Germinal center (tissue), 1 donor: ENCODE results near the gene GOLM1.
"Not testable (repeated sequence)": the region's sequence is repeated elsewhere in the genome, so short reads cannot be mapped to it uniquely, and the experiment has no call there.

Experiments
- DNase-seq: peaks from one replicate; pipeline ENCODE4 v3.0.0; 2012; ENCODE audit warnings: mixed read lengths, low spot score

Gene GOLM1

DNA sequence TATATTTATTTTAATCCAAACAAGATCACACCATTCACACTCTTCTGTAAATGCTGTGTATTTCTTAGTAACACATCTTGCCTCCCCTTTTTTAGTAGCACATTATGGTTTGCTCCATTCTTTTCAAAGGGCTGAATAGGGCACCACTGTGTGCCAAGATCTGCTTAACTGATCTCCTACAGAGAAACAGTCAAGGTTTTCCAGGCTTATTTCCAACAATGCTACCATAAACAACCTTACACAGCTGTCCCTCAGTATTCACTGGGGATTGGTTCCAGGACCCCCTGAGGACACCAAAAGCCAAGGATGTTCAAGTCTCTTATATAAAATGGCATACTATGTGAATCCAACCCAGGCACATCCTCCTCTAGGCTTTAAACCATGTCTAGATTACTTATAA is 16.5 kb downstream of the GOLM1 start:
- DNase-seq, result no peak

DNA sequence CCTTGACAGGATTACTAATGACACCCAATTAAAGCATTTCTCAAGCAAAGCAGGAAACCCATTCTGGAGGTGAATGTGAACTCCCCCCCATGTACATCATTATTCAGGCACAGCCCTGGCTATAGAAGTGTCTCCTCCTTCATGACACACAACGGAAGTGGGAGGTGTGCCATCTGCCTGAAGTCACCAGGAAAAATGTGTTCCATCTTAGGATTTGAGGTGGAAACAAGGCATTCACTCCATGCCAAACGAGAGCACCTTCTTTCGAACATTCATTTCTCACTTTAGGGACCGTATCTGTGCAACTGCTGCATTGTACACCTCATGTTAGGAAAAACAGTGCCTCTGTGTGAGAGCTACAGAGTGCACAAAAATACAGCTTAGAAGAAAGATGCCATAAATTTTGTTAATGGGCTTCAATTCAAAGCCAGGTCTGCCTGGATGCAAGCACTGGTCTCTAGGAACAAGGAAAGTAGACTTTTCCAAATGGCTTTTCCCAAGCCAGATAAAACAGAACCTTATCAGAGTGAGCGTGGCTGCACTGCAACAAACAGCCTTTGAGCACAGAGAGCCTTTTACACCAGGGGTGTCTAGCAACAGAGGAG is 19.4 kb downstream of the GOLM1 start:
- no peak for DNase-seq

DNA sequence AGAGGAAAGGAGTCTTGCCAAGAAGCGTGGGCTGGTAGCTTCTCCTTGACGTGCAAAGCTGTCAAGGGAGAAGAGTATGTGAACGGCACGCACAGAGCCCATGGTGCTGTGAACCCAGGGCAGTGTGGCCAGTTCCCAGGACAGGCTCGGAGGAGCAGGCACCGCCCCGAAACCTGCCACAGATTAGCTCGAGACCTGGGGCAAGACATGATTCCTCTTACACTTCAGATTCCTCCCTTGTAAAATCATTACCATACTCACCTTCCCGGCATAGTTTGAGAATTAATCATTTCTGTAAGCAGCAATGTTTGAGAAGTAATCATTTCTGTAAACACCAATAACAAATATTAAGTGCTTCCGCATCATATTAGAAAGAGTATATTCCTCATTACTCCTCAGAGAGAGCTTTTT is 19.9 kb downstream of the GOLM1 start:
- DNase-seq, result no peak

DNA sequence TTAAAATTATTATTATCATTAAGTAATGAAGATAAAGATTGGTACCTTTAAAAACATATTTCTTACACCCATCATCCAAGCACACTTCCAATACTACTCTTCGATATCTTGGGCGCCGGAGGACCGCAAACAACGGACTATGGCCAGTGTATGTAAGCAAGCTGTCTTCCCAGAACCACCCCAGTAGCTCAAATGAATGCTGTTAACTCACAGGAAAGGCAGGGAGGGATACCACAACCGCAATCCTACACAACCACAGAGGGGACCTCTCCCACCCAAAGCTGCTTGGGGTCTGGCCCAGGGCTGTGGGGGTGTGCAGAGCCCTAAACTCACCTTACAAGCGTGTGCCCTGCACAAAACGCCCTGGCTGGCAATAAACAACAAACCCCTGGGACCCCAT is 20.6 kb downstream of the GOLM1 start:
- no peak for DNase-seq

DNA sequence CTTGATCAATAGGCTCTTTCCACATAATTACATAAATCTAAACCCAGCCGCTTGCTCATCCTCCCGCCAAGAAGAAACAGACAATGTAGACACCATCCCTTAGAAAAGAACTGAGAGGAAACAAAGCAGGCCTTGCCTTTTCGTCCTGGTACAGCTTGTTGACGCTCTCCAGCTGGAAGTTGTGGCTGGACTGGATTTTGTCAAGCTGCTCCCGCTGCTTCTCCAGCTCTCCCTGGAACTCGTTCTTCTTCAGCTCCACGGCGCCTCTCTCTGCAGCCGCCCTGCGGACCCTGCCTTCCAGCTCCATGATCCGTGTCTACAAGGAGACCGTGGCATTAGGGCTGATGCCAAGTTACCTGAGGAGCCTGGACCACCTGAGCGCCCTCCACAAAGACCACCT is 22.1 kb downstream of the GOLM1 start:
- no peak for DNase-seq

DNA sequence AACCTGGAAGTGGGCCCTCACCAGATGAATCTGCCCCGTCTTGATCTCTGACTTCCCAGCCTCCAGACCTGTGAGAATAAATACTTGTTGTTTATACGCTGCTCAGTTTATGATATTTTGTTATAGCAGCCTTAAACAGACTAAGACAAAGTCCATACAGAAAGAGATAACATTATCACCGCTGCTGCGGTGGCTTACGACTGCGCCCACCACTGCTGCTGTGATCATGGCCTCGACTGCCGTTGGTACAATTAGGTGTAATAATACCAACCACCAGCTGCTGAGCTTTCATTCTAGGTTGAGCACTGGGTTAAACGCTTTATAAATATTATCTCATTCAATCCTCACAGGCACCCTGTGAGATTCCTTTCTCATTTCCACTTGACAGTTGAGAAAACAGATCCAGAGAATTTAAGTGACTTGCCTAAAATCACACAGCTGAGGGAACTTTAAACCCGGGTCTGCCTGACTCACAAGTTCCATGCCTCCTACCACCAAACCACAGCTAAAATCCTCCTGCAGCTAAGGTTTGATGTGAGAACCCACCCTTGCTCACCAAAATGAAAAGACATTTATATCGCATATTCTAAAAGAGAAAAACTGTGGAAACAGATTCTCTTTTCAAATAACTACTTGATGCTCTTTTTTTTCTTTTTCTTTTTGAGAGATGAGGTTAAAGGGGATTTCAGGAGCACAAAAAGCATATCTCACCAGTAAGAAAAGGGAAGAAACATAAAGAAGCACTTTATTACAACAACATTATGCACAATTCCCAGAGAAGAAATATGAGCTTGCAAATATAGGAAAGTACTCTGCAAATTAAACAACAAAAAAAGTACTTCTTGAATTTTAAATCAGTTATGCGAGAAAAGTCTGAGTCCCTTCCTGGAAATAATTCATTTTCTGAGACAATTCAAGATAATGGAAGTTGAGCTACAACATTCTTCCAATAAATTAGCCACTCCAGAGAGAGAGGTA is 23.9 kb downstream of the GOLM1 start:
- DNase-seq, result no peak

DNA sequence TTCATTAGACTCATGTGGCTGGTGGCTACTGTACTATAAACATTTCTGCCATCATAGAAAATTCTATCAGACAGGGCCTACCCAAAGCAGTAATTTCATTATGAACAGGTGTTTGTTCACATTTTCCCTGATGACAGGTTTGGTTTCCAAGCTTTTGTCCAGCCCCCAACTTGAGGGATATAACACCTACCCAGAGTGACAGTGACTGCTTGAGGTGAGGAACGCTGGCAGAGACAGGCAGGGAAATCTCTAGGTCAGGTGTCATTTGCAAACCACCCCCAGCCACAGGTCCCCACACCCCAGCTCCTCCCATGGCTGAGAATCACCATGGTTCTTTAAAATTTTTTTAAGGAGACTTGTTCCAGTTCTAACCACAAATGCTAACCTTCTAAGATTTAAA is 25.5 kb downstream of the GOLM1 start:
- no peak for DNase-seq

DNA sequence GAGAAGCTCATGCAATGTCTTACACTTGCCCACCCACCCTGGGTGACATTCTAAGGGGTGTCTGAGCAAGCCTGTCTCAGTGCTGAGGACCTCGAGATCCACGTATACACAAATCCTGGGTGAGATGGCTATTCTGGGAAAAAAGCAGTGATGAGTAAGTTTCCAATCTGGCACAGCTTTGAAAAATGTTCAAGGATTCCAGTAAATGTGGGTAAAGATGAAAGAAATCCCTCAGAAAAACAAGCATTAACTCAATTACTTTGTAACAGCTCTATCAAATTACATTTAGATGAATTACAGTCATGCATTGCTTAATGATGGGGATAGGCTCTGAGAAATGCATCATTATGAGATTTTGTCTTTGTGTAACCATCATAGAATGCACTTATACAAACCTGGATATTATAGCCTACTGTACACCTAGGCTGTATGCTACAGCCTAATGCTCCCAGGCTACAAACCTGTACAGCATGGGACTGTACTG is 26.9 kb downstream of the GOLM1 start:
- DNase-seq, result no peak

DNA sequence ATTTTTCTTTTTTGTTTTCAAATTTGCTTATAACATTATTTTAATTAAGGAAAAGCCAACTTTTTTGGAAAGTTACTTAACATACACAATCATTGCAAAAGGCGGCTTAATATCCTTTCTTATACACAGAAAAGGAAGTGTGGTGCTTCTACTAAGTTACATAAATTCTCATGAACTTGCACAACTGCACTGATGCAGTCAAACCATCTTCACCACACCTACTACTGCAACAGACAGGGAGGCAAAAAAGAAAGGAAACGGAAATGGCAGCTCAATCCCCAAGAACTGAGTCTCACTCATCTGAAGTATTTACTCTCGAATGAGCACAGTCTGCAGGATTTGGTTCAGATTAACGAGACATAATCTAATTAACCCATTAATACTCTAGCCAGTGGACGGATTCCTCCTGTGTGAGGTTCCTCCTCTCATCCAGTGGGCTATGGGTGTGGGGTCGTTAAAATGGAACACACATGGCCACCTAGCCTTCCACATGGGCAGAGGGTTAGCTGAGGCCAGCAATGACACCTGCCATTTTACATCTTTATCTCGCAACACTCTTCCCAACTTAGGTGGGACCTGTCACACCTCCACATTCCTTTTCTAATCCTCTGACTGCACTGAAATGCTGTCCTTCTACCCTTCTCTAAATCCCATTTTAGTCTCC is 30.0 kb downstream of the GOLM1 start:
- no peak for DNase-seq

DNA sequence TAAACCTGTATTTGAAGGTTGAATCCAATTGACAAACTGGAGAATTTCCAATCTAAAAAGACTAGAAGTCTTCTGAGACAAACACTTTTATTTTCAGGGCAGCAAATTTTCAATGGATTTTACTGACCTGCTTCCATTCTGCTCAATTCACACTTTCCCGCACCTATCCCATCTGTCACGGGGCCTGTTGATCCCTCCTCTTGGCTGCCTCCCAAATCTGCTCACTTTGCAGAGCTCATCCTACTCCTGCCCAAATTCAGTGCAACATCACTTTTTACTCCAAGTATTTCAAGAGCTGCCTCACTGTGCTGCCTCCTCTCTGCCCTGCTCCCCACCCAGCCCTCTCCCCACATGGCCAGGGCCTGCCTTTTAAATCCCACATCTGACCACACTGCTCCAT is 35.1 kb downstream of the GOLM1 start:
- no peak for DNase-seq

DNA sequence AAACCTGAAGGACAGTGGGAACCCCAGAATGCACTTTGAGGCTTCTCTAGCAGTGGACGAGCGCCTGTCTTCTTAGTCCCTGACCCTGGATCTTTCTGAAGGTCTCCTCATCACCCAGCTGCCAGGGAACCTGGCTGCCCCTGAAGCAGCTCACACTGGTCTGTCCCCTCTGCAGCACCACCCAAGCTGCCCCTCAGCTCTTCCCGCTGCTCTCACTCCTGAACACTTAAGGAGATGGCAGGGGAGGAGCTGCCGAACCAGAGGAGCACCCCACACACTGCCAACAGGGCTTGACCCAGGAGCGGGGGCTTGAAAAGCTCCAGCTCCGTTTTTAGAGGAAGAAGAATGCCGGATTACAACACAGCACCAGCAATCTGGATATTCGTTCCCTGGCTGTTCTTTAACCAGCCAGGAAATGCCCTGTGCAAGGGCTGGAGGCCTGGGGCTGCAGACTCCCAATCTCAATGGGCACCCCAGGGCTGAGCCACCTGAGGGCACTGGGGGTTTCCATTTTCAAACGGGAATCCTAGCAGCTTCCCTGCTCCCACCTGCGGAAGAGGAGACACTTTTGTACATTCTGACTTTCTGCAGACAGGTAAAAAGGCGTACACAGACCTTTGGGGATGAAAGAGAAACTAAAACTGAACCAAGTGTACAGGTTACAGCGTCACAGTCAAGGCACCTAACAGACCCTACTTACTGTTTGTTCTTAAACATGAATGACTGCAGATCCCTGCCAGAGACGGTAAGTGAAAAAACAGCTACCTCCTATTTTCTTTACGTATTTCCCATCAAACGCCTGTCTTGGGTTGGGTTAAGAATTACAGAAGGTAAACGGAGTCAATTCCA is 36.3 kb downstream of the GOLM1 start:
- no peak for DNase-seq

DNA sequence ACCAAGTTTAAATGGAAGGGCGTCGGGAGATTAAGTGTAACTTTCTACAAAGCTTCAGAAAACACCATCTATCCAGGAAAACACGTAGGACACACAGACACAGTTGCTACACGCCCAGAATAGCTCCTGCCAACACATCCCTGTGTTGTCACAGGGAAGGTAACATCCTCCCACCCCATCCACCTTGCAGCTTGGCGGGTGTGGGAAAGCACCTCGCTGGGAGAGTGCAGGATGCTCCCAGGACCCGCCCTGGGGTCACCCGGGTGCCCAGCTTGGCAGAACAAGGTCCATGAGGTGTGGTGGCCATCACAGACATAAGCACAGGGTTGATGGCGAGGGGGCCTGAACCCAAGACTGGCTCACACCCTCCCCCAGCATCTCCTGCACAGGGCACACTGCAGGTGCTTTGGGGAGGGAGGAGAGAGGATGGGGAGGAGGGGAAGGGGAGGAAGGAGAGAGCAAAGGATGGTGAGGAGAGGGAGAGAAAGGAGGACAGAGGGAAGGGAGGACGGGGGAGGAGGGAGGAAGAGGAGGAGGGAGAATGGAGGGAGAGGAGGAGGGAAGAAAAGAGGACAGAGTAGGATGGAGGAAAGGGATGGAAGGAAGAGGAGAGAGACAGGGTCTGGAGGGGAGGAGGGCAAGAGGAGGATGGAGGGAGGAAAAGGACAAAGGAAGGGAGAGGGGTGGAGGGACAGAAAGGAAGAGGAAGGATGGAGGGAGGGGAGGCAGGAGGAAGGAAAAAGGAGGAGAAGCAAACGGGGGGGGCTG is 37.2 kb downstream of the GOLM1 start:
- DNase-seq, result no peak

DNA sequence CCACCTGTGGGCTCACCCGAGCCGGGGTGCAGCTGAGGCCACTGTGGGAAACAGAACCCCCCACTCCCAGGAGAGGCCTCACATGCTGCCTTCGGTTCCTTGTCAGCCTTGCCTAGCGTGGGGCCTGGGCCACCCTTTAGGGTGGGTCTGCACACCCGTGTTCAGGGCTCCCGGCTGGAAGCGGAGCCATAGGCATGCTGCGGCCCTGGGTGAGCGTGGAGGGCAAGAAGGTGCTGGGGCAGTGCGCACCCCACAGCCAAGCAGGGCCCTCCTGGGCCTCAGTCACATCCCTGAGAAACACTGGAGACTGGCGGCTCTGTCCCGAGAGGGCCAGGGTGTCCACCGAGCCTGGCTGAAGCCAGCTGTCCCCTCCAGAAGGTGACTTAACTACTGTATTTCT is 41.9 kb downstream of the GOLM1 start:
- DNase-seq, result no peak

DNA sequence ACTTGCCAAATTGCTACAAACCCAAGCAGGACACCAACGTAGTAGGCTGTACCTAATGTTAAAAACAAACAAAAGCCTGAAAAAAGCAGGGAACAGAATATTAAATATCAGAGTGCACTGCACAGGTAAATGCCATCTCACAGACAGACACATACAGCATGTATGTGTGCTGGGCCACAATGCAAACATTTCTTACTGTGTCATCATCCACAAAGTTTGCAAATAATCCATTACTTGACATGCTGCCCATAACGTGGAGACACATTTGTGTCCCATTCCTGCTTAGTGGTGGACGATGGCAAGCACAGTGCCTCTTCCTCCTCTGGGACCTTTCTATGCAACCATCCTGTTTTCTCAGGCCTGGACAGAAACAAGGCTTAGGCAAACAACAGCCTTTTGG is 44.7 kb downstream of the GOLM1 start:
- DNase-seq, result no peak

DNA sequence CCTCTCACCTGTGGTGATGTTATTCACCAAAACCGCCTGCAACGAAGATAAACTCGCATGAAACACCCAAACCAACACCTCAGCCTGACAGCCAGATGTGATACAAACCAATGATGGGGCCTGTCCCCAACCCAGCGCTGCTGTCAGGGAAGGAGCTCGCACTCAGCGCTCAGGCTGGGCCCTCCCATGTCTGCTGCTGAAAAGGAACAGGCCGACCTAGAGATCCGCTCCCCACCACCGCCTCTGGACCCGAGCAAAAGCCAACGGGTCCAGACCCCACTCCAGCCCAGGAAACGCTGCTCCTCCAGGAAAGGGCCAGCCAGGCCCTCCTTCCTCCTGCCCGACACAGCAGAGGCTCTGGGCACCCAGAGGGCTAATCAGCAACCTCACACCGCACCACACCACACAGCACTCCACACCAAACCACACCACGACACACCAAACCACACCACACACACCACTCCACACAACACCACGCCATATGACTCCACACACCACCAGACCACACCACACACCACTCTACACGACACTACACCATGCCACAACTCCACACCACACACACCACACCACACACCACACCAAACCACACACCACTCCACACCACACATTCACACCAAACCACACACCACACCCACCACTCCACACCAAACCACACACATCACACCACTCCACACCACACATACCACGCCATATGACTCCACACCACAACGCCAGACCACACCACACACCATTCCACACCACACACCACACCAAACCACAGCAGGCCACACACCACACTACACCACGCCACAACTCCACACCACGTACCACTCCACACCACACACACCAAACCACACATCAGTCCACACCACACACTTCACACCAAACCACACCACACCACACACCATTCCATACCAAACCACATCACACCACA is 46.5 kb downstream of the GOLM1 start:
- no peak for DNase-seq

DNA sequence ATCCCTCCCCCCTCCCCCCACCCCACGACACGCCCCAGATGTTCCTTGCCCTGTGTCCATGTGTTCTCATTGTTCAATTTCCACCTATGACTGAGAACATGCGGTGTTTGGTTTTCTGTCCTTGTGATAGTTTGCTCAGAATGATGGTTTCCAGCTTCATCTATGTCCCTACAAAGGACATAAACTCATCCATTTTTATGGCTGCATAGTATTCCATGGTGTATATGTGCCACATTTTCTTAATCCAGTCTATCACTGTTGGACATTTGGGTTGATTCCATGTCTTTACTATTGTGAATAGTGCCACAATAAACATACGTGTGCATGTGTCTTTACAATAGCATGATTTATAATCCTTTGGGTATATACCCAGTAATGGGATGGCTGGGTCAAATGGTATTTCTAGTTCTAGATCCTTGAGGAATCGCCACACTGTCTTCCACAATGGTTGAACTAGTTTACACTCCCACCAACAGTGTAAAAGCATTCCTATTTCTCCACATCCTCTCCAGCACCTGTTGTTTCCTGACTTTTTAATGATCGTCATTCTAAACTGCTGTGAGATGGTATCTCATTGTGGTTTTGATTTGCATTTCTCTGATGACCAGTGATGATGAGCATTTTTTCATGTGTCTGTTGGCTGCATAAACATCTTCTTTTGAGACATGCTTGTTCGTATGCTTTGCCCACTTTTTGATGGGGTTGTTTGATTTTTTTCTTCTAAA is 51.2 kb downstream of the GOLM1 start:
- DNase-seq, result not testable (repeated sequence)

DNA sequence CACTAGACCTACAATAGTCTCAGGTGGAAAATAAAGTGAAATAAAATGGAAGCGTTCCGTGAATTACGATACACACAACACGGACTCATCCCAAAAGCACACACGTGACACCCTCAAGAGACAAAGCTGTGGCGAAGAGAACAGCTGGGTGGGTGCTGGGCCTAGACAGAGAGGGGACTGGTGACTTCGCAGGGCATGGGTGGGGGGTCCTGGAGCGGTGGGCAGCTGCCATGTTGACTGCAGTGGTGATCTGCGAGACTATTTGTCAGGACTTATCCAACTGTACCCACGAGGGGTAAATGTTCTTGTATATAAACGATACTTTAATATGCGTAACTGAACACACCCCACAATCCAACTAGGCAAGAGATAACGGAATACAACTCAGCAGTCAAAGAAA is 52.0 kb downstream of the GOLM1 start:
- no peak for DNase-seq

DNA sequence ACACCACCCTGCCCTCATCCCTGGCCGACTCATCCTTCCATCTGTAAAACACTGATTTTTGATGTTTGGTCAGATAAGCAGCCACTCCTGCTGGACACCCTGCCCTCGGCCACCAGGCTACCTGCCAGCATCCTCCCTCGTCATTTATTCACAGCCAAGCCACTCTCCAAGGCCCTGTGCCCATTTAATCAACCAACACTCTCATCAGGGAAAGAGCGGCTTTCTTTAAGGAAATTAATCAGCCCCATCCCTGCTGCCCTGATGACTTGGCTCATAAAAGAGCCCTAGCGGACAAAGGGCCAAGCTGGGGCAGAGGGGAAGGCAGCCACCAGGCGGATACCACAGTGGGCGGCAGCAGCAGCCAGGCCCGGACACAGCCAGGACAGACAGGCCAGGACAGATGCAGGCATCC is 52.4 kb downstream of the GOLM1 start:
- DNase-seq, result no peak

DNA sequence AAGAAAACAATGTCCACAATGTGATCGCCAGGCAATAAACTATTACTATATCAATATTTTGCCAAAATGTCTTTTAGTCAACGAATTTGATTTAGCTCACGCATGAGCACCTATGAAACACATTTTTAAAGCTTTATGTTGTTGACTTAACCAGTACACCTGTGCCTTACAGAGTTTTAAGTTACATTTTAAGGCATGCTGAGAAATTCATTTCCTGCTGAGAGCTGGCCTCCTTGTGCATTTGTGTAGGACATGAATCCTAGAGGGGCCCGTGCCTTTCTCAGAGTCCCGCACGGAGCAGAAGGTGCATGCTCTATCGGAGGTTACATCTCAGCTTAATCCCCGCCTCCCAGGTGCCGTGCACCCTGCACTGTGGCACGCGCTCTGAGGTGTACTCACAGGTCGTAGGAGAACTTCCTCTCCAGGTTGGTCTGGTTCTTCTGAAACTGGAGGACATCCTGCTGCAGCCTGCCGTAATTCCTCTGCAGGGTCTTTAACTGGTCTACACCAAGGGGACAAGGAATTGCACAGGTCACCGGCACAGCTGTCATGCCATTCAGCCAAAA is 53.2 kb downstream of the GOLM1 start:
- no peak for DNase-seq
